Psoas muscle (tissue), 8 donors: ENCODE measurements around the gene AHRR. TPM values are rescaled to one million over a fixed set of nuclear protein-coding genes. Genes with fewer than 3 reads are reported as not detected.
A peak's percentile ranks its signal among the peaks of the same experiment; 100 is the strongest.

Source experiments
- ATAC-seq, 4 donors: fragments of 200-7000 bp; cut with Tn5 transposase; one replicate each; pipeline ENCODE4 v1.9.1; 2020; ENCODE audit warnings: moderate library complexity in 3 of 4, mild to moderate bottlenecking in 2 of 4
- DNase-seq, 2 donors: peaks; one replicate each; pipeline ENCODE4 v3.0.0-alpha.2; 2020
- H3K27ac ChIP-seq: fragments of 200-600 bp; one replicate; pipeline ENCODE4 v1.8.0; 2022
- H3K27me3 ChIP-seq, 3 donors: fragments of 200-600 bp in 1 of 3; one replicate each; pipeline versions ENCODE4 v1.6.1 to v1.8.0; 2013 to 2022; ENCODE audit warnings: low read length in 2 of 3, mild to moderate bottlenecking in 2 of 3, moderate library complexity in 1 of 3; ENCODE audit not compliant: insufficient read depth in 3 of 3
- H3K36me3 ChIP-seq, 2 donors: fragments of 200-600 bp in 1 of 2; one replicate each; pipeline versions ENCODE4 v1.6.1 to v1.8.0; 2013 to 2022; ENCODE audit warnings: low read depth in 1 of 2, mild to moderate bottlenecking in 1 of 2, moderate library complexity in 1 of 2; ENCODE audit not compliant: insufficient read depth in 1 of 2
- H3K4me1 ChIP-seq: fragments of 200-600 bp; one replicate; pipeline ENCODE4 v1.8.0; 2022
- H3K4me3 ChIP-seq: fragments of 200-600 bp; one replicate; pipeline ENCODE4 v1.8.0; 2022; ENCODE audit warnings: mild to moderate bottlenecking
- H3K9me3 ChIP-seq: fragments of 200-600 bp; one replicate; pipeline ENCODE4 v1.8.0; 2022
- WGBS, 3 donors: extraction: QIAGEN DNeasy Blood & Tissue Kit; methylation state at CpG; one replicate each; pipeline versions ENCODE4 v1.1.6 to v1.1.7; 2013; 5-methylcytosine and 5-hydroxymethylcytosine counted together
- intact Hi-C, 2 donors: fragments of 100-400 bp; cut with DNase I; formaldehyde crosslinking; loops; one replicate each; pipeline versions ENCODE4 v1.11.0 to v1.14.2; 2022
- polyA plus RNA-seq, 3 donors: library from polyadenylated mRNA; stranded (reverse); fragments of 200-250 nt; gene quantifications; one replicate each; pipeline ENCODE4 v1.2.3, GENCODE V29; 2013
- total RNA-seq, 4 donors: library from RNA; stranded (reverse); fragmentation: NEBNext Ultra II Directional in 2 of 4; extraction: Animal tissue kit (Norgen Biotek cat#: 25700) in 2 of 4; gene quantifications; one replicate each; pipeline versions ENCODE4 v1.2.1 to v1.2.4, GENCODE V29; 2021 to 2023
- TF ChIP-seq, protein P1 (sequence below): fragments of 200-600 bp; IDR thresholded peaks from one replicate; pipeline ENCODE4 v1.8.0; 2022; ENCODE audit warnings: antibody characterized with exemption
- donor health status: healthy with polysubstance abuse.
- donor health status: DM: no; HTN: no; CAD: no; lungs with moderate emphysema.
- donor health status: Bipolar disorder and iron deficiency.
- donor health status: healthy.
- donor health status: DM: yes; HTN: yes; CAD: no.
- donor health status: DM: no; HTN: no; CAD: no.
- donor health status: DM: no; HTN: no; CAD: no.
- donor health status: DM: yes; HTN: yes; CAD: no.

The AHRR gene
- total and polyA plus RNA-seq, 7 donors = 0.10 to 7.4 (median 0.45) TPM

DNA sequence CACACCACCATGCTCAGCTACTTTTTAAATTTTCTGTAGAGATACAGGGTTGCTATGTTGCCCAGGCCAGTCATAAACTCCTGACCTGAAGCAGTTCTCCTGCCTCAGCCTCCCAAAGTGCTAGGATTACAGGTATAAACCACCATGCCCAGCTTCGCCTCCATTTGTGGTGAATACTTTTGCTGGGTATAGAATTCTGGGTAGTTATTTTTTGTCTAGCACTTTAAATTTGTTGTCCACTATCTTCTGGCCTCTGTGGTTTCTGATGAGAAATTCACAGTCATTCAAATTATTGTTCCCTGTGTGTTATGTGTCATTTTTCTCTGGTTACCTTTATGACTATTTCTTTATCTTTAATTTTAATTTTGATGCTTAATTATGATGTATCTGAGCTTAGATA is 63.8 kb downstream of the AHRR start:
- TF ChIP-seq, protein P1, sequence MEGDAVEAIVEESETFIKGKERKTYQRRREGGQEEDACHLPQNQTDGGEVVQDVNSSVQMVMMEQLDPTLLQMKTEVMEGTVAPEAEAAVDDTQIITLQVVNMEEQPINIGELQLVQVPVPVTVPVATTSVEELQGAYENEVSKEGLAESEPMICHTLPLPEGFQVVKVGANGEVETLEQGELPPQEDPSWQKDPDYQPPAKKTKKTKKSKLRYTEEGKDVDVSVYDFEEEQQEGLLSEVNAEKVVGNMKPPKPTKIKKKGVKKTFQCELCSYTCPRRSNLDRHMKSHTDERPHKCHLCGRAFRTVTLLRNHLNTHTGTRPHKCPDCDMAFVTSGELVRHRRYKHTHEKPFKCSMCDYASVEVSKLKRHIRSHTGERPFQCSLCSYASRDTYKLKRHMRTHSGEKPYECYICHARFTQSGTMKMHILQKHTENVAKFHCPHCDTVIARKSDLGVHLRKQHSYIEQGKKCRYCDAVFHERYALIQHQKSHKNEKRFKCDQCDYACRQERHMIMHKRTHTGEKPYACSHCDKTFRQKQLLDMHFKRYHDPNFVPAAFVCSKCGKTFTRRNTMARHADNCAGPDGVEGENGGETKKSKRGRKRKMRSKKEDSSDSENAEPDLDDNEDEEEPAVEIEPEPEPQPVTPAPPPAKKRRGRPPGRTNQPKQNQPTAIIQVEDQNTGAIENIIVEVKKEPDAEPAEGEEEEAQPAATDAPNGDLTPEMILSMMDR = no peak
- WGBS, 3 donors = 100% methylated on average over 1 of the region's 1 CpG
- no peak overlapping the region for H3K4me3 ChIP-seq
- ATAC-seq (no peak), DNase-seq (no peak)
- peaks cover 0 to 22% (median 2%) of the 10 kb centered on the region in 3 donors for H3K27me3 ChIP-seq
- H3K27ac ChIP-seq = no peak overlapping the region
- H3K4me1 ChIP-seq = no peaks in the 10 kb centered on the region
- H3K9me3 ChIP-seq = no peaks in the 10 kb centered on the region
- H3K36me3 ChIP-seq = no peaks in the 10 kb centered on the region
- intact Hi-C loops = no loop called here

DNA sequence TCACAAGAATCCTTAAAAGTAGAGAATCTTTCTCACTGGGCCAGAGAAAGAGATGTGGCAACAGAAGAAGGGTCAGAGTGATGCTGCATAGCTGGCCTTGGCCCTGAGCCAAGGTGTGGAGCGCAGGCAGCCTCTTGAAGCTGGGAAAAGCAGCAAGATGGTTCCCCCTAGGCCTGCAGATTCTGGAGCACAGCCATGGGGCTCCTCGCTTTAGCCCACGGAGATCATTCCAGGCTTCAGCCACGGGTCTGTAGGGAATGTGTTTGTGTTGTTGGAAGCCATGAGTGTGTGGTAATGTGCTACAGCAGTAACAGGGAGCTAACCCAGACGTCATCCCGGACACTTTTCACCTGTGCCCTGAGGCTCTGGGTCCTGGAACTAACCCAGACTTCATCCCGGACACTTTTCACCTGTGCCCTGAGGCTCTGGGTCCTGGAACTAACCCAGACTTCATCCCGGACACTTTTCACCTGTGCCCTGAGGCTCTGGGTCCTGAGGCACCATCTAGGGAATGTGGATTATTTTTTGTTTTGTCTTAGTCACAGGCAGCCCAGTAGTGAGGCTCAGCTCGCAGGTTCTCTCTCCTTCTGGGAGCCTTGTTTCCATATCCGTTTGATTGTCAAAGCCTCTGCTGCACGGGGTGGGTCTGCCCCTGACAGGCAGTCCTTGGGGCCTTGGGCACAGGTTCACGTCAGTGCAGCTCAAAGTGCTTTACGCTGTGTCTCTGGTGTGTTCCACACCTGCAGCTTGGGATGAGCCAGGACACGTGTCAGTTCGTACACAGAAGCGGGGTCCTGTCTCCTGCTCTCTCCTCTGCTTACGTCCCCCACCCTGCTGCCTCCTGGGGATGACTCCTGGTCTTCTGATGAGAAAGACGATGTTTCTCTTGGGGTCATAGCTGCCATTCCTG is 65.2 kb downstream of the AHRR start:
- no peak for ATAC-seq

DNA sequence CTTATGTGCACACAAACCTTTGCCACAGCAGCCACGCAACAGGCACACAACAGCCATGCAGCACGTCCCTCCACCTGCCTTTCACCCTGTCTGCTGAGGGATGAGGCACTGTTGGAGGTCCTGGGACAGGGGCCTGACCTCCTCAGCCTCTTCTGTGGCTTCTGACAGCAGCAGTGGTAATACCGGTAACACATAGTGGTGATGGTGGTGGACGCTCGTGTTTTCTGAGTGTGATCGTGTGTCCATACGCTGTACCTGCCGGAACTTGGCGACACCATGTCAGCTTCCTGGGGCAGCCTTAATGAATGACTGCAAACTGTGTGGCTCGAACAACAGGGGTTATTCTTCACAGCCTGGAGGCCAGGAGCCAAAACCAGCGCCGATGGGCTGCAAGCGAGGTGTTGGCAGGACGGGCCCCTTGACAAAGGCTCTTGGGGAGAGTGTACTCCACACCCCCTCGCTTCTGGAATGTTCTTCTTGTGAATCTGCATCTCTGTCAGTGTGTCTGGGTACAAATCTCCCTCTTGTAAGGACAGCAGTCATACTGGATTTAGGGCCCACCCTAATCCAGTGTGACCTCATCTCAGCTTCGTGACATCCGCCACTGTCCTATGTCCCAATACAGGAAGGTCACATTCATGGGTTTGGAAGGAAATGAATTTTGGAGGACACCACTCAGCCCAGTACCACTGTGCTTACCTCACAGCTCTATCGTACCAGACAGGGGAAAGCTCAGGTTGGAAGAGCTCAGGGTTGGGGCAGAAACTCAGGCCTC is 66.2 kb downstream of the AHRR start:
- no peaks in the 10 kb centered on the region for H3K36me3 ChIP-seq
- intact Hi-C loops = no loop called here
- DNase-seq = no peak
- peaks cover 0 to 22% (median 2%) of the 10 kb centered on the region in 3 donors for H3K27me3 ChIP-seq
- no peaks in the 10 kb centered on the region for H3K4me1 ChIP-seq
- H3K4me3 ChIP-seq = no peak overlapping the region
- WGBS, 3 donors = 78 to 91% (median 86%) methylated on average over 18 of the region's 18 CpGs
- no peak overlapping the region for H3K27ac ChIP-seq
- ATAC-seq = no peak
- TF ChIP-seq, protein P1 = no peak
- no peaks in the 10 kb centered on the region for H3K9me3 ChIP-seq

More for the DNA sequence above, 65.2 kb downstream of the AHRR start:
- TF ChIP-seq, protein P1 = no peak
- Histone ChIP-seq H3K4me3 (no peak overlapping the region), H3K27ac (no peak overlapping the region), H3K9me3 (no peaks in the 10 kb centered on the region), H3K4me1 (no peaks in the 10 kb centered on the region), H3K27me3 (peaks cover 0 to 22% (median 2%) of the 10 kb centered on the region in 3 donors), H3K36me3 (no peaks in the 10 kb centered on the region)
- intact Hi-C loops = no loop called here
- 65 to 72% (median 71%) methylated on average over 18 of the region's 18 CpGs for WGBS, 3 donors
- no peak for DNase-seq

DNA sequence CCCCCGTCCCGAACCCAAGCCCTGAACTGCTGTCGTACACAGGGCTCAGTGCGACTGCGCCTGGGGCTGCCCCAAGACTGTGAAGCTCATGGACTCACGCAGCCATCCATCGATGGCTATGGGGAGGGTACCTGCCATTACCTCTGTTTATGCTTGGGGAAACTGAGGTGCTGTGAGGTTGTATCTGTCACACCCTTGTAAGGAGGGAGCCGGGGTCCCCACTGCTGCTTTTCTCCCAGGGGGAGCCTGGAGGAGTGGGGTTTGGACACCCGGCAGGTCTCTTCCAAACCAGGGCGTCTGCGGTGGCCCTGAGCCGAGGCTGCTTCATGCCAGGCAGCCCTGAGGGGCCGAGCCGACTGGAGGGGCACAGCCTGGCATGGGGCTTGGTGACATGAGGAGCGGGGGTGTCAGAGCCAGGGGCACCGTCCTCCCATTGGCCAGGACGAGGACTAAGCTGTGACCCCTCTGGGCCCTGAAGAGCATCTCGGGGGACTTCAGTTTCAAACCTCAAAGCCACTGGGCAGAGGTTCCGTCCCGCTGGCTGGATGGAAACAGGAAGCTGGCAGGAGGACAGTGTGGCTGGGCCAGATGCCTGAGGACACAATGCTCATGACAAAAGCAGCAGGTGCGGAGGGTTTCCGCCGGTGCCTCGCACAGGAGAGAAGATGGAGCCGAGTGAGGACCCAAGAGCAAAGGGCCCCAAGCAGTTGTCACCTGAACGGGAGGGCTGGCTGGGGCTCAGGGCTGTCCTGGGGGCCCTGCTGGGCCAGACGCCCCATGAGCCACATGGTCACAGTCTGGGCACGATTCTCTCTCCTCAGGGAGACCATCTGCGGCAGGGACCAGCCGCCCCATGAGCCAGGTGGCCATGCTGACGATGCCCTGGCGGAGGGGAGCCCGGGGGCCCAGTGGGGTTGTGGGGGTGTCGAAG is 67.0 kb downstream of the AHRR start:
- ATAC-seq = peak in 1 of 4 donors; percentile 27
- 41 to 46% (median 43%) methylated on average over 33 to 34 of the region's 34 CpGs for WGBS, 3 donors
- no peak overlapping the region for H3K27ac ChIP-seq
- no peaks in the 10 kb centered on the region for H3K9me3 ChIP-seq
- DNase-seq = no peak
- no peak overlapping the region for H3K4me3 ChIP-seq
- intact Hi-C loops = no loop called here
- H3K27me3 ChIP-seq = peaks cover 0 to 22% (median 2%) of the 10 kb centered on the region in 3 donors
- H3K36me3 ChIP-seq = no peaks in the 10 kb centered on the region
- TF ChIP-seq, protein P1 = no peak
- H3K4me1 ChIP-seq = no peaks in the 10 kb centered on the region
